HepG2 (cell line): Measurements from ENCODE around the gene IL1B. TPM values are rescaled to one million over a fixed set of nuclear protein-coding genes. Genes with fewer than 3 reads are reported as not detected.

ENCODE experiments used
- BRF2 ChIP-seq: sonication (generic); formaldehyde crosslinking; IDR thresholded peaks from 2 replicates; pipeline ENCODE4 v1.8.1; 2022; ENCODE audit warnings: mild to moderate bottlenecking, missing genetic modification reagents
- CAMTA2 ChIP-seq: sonication (generic); formaldehyde crosslinking; IDR thresholded peaks from 2 replicates; pipeline ENCODE4 v1.4.0; 2020; ENCODE audit warnings: mild to moderate bottlenecking, missing genetic modification reagents, borderline replicate concordance
- CEBPG ChIP-seq: IDR thresholded peaks from 2 replicates; pipeline ENCODE4 v1.6.1; 2016
- DBP ChIP-seq: sonication (generic); formaldehyde crosslinking; IDR thresholded peaks from 2 replicates; pipeline ENCODE4 v1.4.0; 2020; ENCODE audit warnings: missing genetic modification reagents; ENCODE audit errors: not compliant biosample characterization
- FOXA3 ChIP-seq: IDR thresholded peaks from 2 replicates; pipeline ENCODE4 v1.6.1; 2016; ENCODE audit warnings: missing genetic modification reagents, missing compliant biosample characterization
- IKZF5 ChIP-seq: IDR thresholded peaks from 2 replicates; pipeline ENCODE4 v1.6.1; 2018; ENCODE audit warnings: missing genetic modification reagents, mild to moderate bottlenecking, missing compliant biosample characterization
- KLF6 ChIP-seq: IDR thresholded peaks from 2 replicates; pipeline ENCODE4 v1.8.0; 2016; ENCODE audit warnings: missing biosample characterization, missing genetic modification reagents
- MAFF ChIP-seq: IDR thresholded peaks from 2 replicates; pipeline ENCODE4 v1.6.1; 2011; ENCODE audit warnings: low read depth, low read length, improper control_type of control experiment
- MED1 ChIP-seq: sonication (generic); formaldehyde crosslinking; IDR thresholded peaks from 2 replicates; pipeline ENCODE4 v1.4.0; 2020; ENCODE audit warnings: missing genetic modification reagents
- MIER3 ChIP-seq: IDR thresholded peaks from 2 replicates; pipeline ENCODE4 v1.6.1; 2016; ENCODE audit warnings: missing compliant biosample characterization, borderline replicate concordance
- MLX ChIP-seq: IDR thresholded peaks from 2 replicates; pipeline ENCODE4 v1.6.1; 2016
- MTA1 ChIP-seq: sonication (generic); formaldehyde crosslinking; IDR thresholded peaks from 2 replicates; pipeline ENCODE4 v1.4.0; 2020; ENCODE audit warnings: missing genetic modification reagents, mild to moderate bottlenecking, borderline replicate concordance
- SALL2 ChIP-seq: sonication (generic); formaldehyde crosslinking; IDR thresholded peaks from 2 replicates; pipeline ENCODE4 v1.8.1; 2023; ENCODE audit warnings: mild to moderate bottlenecking, missing genetic modification reagents, inconsistent platforms
- SAP130 ChIP-seq: IDR thresholded peaks from 2 replicates; pipeline ENCODE4 v1.6.1; 2016; ENCODE audit warnings: low read depth
- WIZ ChIP-seq: sonication (generic); formaldehyde crosslinking; IDR thresholded peaks from 2 replicates; pipeline ENCODE4 v1.5.1; 2020; ENCODE audit warnings: mild to moderate bottlenecking, missing genetic modification reagents
- ZBTB39 ChIP-seq: sonication (generic); formaldehyde crosslinking; IDR thresholded peaks from 2 replicates; pipeline ENCODE4 v1.5.0; 2020; ENCODE audit warnings: missing genetic modification reagents
- ZBTB43 ChIP-seq: sonication (generic); formaldehyde crosslinking; conservative IDR thresholded peaks from 2 replicates; pipeline ENCODE4 v1.4.0; 2020; ENCODE audit warnings: missing genetic modification reagents
- ZIK1 ChIP-seq: sonication (generic); formaldehyde crosslinking; IDR thresholded peaks from 2 replicates; pipeline ENCODE4 v1.5.0; 2020; ENCODE audit warnings: mild to moderate bottlenecking, low read depth, missing genetic modification reagents, borderline replicate concordance
- ZNF205 ChIP-seq: IDR thresholded peaks from 2 replicates; pipeline ENCODE4 v1.6.1; 2018; ENCODE audit warnings: missing biosample characterization, missing genetic modification reagents
- ZNF362 ChIP-seq: sonication (generic); formaldehyde crosslinking; IDR thresholded peaks from 2 replicates; pipeline ENCODE4 v1.4.0; 2020; ENCODE audit warnings: missing genetic modification reagents, mild to moderate bottlenecking, borderline replicate concordance
- ZNF713 ChIP-seq: sonication (generic); formaldehyde crosslinking; IDR thresholded peaks from 2 replicates; pipeline ENCODE4 v1.4.0; 2020; ENCODE audit warnings: mild to moderate bottlenecking, missing genetic modification reagents
- ZNF816 ChIP-seq: sonication (generic); formaldehyde crosslinking; IDR thresholded peaks from 2 replicates; pipeline ENCODE4 v1.8.0; 2022; ENCODE audit warnings: missing genetic modification reagents, mild to moderate bottlenecking, borderline replicate concordance
- ZNF891 ChIP-seq: sonication (generic); formaldehyde crosslinking; IDR thresholded peaks from 2 replicates; pipeline ENCODE4 v1.5.0; 2020; ENCODE audit warnings: mild to moderate bottlenecking, missing genetic modification reagents
- polyA plus RNA-seq, 8 experiments: library from polyadenylated mRNA; depleted of rRNA in 3 of 8; stranded (reverse) in 7 of 8; unstranded in 1 of 8; fragments of >200 nt; fragmentation: Illumina TruSeq in 4 of 8; extraction: Trizol in 4 of 8; gene quantifications; 2 replicates each; pipeline versions ENCODE4 v1.2.1 to v1.2.3, GENCODE V29; 2011 to 2016; ENCODE audit warnings: low read depth in 4 of 8, missing spikeins in 1 of 8, mixed read lengths in 1 of 8; ENCODE audit not compliant: insufficient read depth in 1 of 8
- total RNA-seq, 5 experiments: library from RNA; depleted of rRNA; stranded (reverse); fragments of >200 nt; fragmentation: Illumina TruSeq; extraction: Trizol; gene quantifications; 2 replicates each; pipeline ENCODE4 v1.2.3, GENCODE V29; 2016; ENCODE audit warnings: low read depth in 1 of 5

IL1B gene
- total and polyA plus RNA-seq, 2 of the 13 experiments (the other 11 are each of a cell fraction or from before 2014, with no cell fraction given) = 0.18 TPM; not detected in 1

- TF ChIP-seq BRF2 (CRISPR knock-in tag) (no peak), ZBTB43 (CRISPR knock-in tag) (0 out of 2 replicates have a peak, but pooled peaks have one; percentile 23), FOXA3 (CRISPR knock-in tag) (peak; percentile 44; the same call in 1 of the 2 replicates), CEBPG (CRISPR knock-in tag) (peak; percentile 33; the same call in 1 of the 2 replicates), MIER3 (CRISPR knock-in tag) (0 out of 2 replicates have a peak, but pooled peaks have one; percentile 20), ZNF816 (no peak), ZNF713 (CRISPR knock-in tag) (no peak), SALL2 (CRISPR knock-in tag) (no peak), SAP130 (CRISPR knock-in tag) (0 out of 2 replicates have a peak, but pooled peaks have one; percentile 25), ZIK1 (CRISPR knock-in tag) (no peak), WIZ (no peak), DBP (no peak), ZNF205 (no peak), IKZF5 (CRISPR knock-in tag) (peak; percentile 52; the same call in 1 of the 2 replicates), ZBTB39 (CRISPR knock-in tag) (no peak), KLF6 (CRISPR knock-in tag) (no peak), MTA1 (no peak), MAFF (no peak), MED1 (CRISPR knock-in tag) (peak; percentile 39; the same call in 1 of the 2 replicates), ZNF891 (CRISPR knock-in tag) (no peak), MLX (CRISPR knock-in tag) (0 out of 2 replicates have a peak, but pooled peaks have one; percentile 13), ZNF362 (CRISPR knock-in tag) (no peak), CAMTA2 (CRISPR knock-in tag) (no peak)
Observed at GRCh38 chr2:112809112-112809511, 27.5 kb downstream of the IL1B start (continued).
